K562 (cell line): Measurements from ENCODE around the gene CRYBA1. TPM values are rescaled to one million over a fixed set of nuclear protein-coding genes. Genes with fewer than 3 reads are reported as not detected.
A peak's percentile ranks its signal among the peaks of the same experiment; 100 is the strongest.

Experiments used
- BCOR ChIP-seq: fragments of 450-650 bp; IDR thresholded peaks from 2 replicates; pipeline ENCODE4 v1.6.1; 2016
- CHD2 ChIP-seq: IDR thresholded peaks from 2 replicates; pipeline ENCODE4 v1.6.1; 2011; ENCODE audit warnings: low read depth, low read length
- DACH1 ChIP-seq: fragments of 450-650 bp; IDR thresholded peaks from 2 replicates; pipeline ENCODE4 v1.6.1; 2018; ENCODE audit not compliant: partially characterized antibody
- DDX20 ChIP-seq: fragments of 450-650 bp; IDR thresholded peaks from 2 replicates; pipeline ENCODE4 v1.6.1; 2016; ENCODE audit warnings: missing genetic modification characterization, low read depth, mild to moderate bottlenecking, missing compliant biosample characterization, moderate library complexity
- HLTF ChIP-seq: fragments of 450-650 bp; IDR thresholded peaks from 2 replicates; pipeline ENCODE4 v1.6.1; 2016
- KAT2B ChIP-seq: IDR thresholded peaks from one replicate; pipeline ENCODE4 v1.6.1; 2012; ENCODE audit warnings: low read depth, mild to moderate bottlenecking, control low read depth, inconsistent platforms, low read length, moderate library complexity
- KDM1A ChIP-seq, 2 experiments: fragments of 450-650 bp; IDR thresholded peaks; 2 replicates each; pipeline ENCODE4 v1.6.1; 2016; ENCODE audit warnings: mild to moderate bottlenecking in 2 of 2
- KHSRP ChIP-seq: fragments of 450-650 bp; IDR thresholded peaks from 2 replicates; pipeline ENCODE4 v1.6.1; 2017
- L3MBTL2 ChIP-seq: fragments of 450-650 bp; IDR thresholded peaks from 2 replicates; pipeline ENCODE4 v1.6.1; 2016; ENCODE audit warnings: mild to moderate bottlenecking, moderate library complexity
- MBD2 ChIP-seq: sonication (generic); IDR thresholded peaks from 2 replicates; pipeline ENCODE4 v1.6.1; 2016; ENCODE audit warnings: low read depth, borderline replicate concordance
- MEF2A ChIP-seq: IDR thresholded peaks from 2 replicates; pipeline ENCODE4 v1.6.1; 2011; ENCODE audit warnings: low read depth, mild to moderate bottlenecking, low read length, moderate library complexity; ENCODE audit not compliant: control insufficient read depth
- MEIS2 ChIP-seq: fragments of 450-650 bp; IDR thresholded peaks from 2 replicates; pipeline ENCODE4 v1.6.1; 2014; ENCODE audit warnings: mild to moderate bottlenecking; ENCODE audit not compliant: partially characterized antibody
- NCOR1 ChIP-seq: fragments of 450-650 bp; IDR thresholded peaks from 2 replicates; pipeline ENCODE4 v1.6.1; 2016; ENCODE audit warnings: mild to moderate bottlenecking, moderate library complexity
- RBM25 ChIP-seq: fragments of 200-400 bp; formaldehyde crosslinking; IDR thresholded peaks from 2 replicates; pipeline ENCODE4 v1.6.1; 2018; ENCODE audit warnings: low read length, low read depth, moderate library complexity; ENCODE audit not compliant: severe bottlenecking
- RBM34 ChIP-seq: fragments of 200-400 bp; formaldehyde crosslinking; IDR thresholded peaks from 2 replicates; pipeline ENCODE4 v1.6.1; 2018; ENCODE audit warnings: low read length, borderline replicate concordance; ENCODE audit not compliant: insufficient read depth
- SIN3A ChIP-seq, 2 experiments: fragments of 150-350 bp in 1 of 2; IDR thresholded peaks; 2 replicates each; pipeline ENCODE4 v1.6.1; 2011 to 2016; ENCODE audit warnings: borderline replicate concordance in 2 of 2, low read depth in 2 of 2, low read length in 2 of 2, mild to moderate bottlenecking in 2 of 2, moderate library complexity in 2 of 2; ENCODE audit not compliant: control insufficient read depth in 1 of 2
- ZNF212 ChIP-seq: fragments of 450-650 bp; formaldehyde crosslinking; IDR thresholded peaks from 2 replicates; pipeline ENCODE4 v1.4.0; 2020; ENCODE audit warnings: mild to moderate bottlenecking
- ZNF41 ChIP-seq: fragments of 250-450 bp; sonication (Bioruptor Pico); conservative IDR thresholded peaks from 2 replicates; pipeline ENCODE4 v1.4.0; 2020; ENCODE audit warnings: mild to moderate bottlenecking
- ZNF561 ChIP-seq: fragments of 450-650 bp; formaldehyde crosslinking; conservative IDR thresholded peaks from 2 replicates; pipeline ENCODE4 v1.4.0; 2020; ENCODE audit warnings: mild to moderate bottlenecking, moderate library complexity
- polyA plus RNA-seq, 8 experiments: library from polyadenylated mRNA; depleted of rRNA in 4 of 8; stranded (reverse) in 5 of 8; unstranded in 3 of 8; fragments of >200 nt; fragmentation: Nextera tagmentation in 2 of 8; fragmentation: Illumina TruSeq in 1 of 8; extraction: Ambion mirVana in 2 of 8; extraction: Trizol in 1 of 8; gene quantifications; 2 replicates each; pipeline versions ENCODE4 v1.2.1 to v1.2.3, GENCODE V29; 2011 to 2014; ENCODE audit warnings: inconsistent platforms in 1 of 8, missing spikeins in 1 of 8
- total RNA-seq, 7 experiments: library from RNA; depleted of rRNA in 6 of 7; stranded (reverse); fragments of >200 nt in 6 of 7; fragmentation: Illumina TruSeq in 2 of 7; extraction: Trizol in 2 of 7; gene quantifications; 2 replicates each; pipeline versions ENCODE4 v1.2.1 to v1.2.3, GENCODE V29; 2011 to 2021; ENCODE audit warnings: low replicate concordance in 1 of 7
- TF ChIP-seq, protein P1 (sequence below), 2 experiments: fragments of 450-650 bp; IDR thresholded peaks; 2 replicates each; pipeline ENCODE4 v1.6.1; 2016
- TF ChIP-seq, protein P2 (sequence below): fragments of 450-650 bp; IDR thresholded peaks from 2 replicates; pipeline ENCODE4 v1.6.1; 2016; ENCODE audit warnings: borderline replicate concordance
- TF ChIP-seq, protein P3 (sequence below): IDR thresholded peaks from 2 replicates; pipeline ENCODE4 v1.6.1; 2012; ENCODE audit warnings: low read depth, low read length, improper control_type of control experiment, borderline replicate concordance
- TF ChIP-seq, protein P4 (sequence below), 2 experiments: IDR thresholded peaks; 2 replicates each; pipeline ENCODE4 v1.6.1; 2012; ENCODE audit warnings: improper control_type of control experiment in 2 of 2, low read depth in 2 of 2, low read length in 2 of 2, borderline replicate concordance in 1 of 2

Gene CRYBA1
- total and polyA plus RNA-seq, 9 of the 15 experiments (the other 6 are each of a cell fraction or from before 2014, with no cell fraction given) = not detected

DNA sequence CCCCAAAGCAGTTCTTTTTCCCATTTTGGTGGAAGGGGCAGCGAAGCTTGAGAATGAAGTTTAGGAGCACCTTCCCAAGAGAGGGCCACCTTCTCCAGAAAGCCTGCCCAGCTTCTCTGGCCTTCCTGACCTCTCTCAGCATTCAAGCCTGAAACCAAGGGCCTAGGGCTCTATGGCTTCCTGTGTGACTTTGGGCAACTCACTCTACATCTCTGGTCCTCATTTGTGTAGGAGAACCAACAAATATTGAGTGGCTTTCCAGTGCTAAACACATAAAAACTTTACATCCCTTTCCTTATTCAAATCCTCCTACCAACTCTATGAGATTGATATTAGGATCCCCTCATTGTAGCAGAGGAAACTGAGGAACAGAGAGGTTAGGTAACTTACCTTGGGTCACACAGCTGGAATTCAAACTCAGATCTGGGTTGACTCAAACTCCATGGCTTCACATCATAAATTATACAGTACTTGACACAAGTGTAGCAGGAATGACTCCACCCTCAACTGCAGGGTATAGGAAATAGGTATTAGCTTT is 34.5 kb upstream of the CRYBA1 start (continued):
- TF ChIP-seq L3MBTL2 (no peak), MEF2A (no peak), HLTF (no peak), NCOR1 (no peak), RBM34 (no peak), DDX20 (tag) (no peak), MBD2 (no peak), RBM25 (peak; percentile 99), KHSRP (no peak), ZNF212 (CRISPR knock-in tag) (no peak), KAT2B (no peak), ZNF561 (CRISPR knock-in tag) (no peak), BCOR (peak; percentile 99), DACH1 (peak; percentile 54), KDM1A (IDR thresholded peaks at IDR 0.05) (peak; percentile 84 to 91), SIN3A (IDR thresholded peaks at IDR 0.05; ENCODE audit: borderline replicate concordance in 2 of 2, control insufficient read depth in 1 of 2, low read depth in 2 of 2, low read length in 2 of 2) (no peak), ZNF41 (CRISPR knock-in tag) (no peak), MEIS2 (peak; percentile 36), CHD2 (no peak)
- TF ChIP-seq, protein P1, sequence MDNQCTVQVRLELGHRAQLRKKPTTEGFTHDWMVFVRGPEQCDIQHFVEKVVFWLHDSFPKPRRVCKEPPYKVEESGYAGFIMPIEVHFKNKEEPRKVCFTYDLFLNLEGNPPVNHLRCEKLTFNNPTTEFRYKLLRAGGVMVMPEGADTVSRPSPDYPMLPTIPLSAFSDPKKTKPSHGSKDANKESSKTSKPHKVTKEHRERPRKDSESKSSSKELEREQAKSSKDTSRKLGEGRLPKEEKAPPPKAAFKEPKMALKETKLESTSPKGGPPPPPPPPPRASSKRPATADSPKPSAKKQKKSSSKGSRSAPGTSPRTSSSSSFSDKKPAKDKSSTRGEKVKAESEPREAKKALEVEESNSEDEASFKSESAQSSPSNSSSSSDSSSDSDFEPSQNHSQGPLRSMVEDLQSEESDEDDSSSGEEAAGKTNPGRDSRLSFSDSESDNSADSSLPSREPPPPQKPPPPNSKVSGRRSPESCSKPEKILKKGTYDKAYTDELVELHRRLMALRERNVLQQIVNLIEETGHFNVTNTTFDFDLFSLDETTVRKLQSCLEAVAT (IDR thresholded peaks at IDR 0.05) = no peak
- TF ChIP-seq, protein P2, sequence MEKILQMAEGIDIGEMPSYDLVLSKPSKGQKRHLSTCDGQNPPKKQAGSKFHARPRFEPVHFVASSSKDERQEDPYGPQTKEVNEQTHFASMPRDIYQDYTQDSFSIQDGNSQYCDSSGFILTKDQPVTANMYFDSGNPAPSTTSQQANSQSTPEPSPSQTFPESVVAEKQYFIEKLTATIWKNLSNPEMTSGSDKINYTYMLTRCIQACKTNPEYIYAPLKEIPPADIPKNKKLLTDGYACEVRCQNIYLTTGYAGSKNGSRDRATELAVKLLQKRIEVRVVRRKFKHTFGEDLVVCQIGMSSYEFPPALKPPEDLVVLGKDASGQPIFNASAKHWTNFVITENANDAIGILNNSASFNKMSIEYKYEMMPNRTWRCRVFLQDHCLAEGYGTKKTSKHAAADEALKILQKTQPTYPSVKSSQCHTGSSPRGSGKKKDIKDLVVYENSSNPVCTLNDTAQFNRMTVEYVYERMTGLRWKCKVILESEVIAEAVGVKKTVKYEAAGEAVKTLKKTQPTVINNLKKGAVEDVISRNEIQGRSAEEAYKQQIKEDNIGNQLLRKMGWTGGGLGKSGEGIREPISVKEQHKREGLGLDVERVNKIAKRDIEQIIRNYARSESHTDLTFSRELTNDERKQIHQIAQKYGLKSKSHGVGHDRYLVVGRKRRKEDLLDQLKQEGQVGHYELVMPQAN = peak; percentile 37; the same call in 1 of the 2 replicates
- TF ChIP-seq, protein P3, sequence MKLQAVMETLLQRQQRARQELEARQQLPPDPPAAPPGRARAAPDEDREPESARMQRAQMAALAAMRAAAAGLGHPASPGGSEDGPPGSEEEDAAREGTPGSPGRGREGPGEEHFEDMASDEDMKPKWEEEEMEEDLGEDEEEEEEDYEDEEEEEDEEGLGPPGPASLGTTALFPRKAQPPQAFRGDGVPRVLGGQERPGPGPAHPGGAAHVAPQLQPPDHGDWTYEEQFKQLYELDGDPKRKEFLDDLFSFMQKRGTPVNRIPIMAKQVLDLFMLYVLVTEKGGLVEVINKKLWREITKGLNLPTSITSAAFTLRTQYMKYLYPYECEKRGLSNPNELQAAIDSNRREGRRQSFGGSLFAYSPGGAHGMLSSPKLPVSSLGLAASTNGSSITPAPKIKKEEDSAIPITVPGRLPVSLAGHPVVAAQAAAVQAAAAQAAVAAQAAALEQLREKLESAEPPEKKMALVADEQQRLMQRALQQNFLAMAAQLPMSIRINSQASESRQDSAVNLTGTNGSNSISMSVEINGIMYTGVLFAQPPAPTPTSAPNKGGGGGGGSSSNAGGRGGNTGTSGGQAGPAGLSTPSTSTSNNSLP = no peak
- TF ChIP-seq, protein P4, sequence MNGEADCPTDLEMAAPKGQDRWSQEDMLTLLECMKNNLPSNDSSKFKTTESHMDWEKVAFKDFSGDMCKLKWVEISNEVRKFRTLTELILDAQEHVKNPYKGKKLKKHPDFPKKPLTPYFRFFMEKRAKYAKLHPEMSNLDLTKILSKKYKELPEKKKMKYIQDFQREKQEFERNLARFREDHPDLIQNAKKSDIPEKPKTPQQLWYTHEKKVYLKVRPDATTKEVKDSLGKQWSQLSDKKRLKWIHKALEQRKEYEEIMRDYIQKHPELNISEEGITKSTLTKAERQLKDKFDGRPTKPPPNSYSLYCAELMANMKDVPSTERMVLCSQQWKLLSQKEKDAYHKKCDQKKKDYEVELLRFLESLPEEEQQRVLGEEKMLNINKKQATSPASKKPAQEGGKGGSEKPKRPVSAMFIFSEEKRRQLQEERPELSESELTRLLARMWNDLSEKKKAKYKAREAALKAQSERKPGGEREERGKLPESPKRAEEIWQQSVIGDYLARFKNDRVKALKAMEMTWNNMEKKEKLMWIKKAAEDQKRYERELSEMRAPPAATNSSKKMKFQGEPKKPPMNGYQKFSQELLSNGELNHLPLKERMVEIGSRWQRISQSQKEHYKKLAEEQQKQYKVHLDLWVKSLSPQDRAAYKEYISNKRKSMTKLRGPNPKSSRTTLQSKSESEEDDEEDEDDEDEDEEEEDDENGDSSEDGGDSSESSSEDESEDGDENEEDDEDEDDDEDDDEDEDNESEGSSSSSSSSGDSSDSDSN (IDR thresholded peaks at IDR 0.05; ENCODE audit: borderline replicate concordance in 1 of 2, low read depth in 2 of 2, low read length in 2 of 2) = no peak
